A549 (cell line): Measurements from ENCODE around the gene TMEM143. TPM values are rescaled to one million over a fixed set of nuclear protein-coding genes. Genes with fewer than 3 reads are reported as not detected.

ENCODE experiments used
- ATAC-seq, 2 experiments: fragments of 200-7000 bp in 1 of 2; fragments of >200 bp in 1 of 2; cut with Nextera tagmentation in 1 of 2; cut with Tn5 transposase in 1 of 2; 3 replicates each; pipeline versions ENCODE4 v1.8.0 to v1.9.1; 2018 to 2020; ENCODE audit warnings: mild to moderate bottlenecking in 1 of 2, moderate library complexity in 1 of 2
- CTCF ChIA-PET: fragments of 300-600 bp; sonication (Branson Sonifier 250); formaldehyde crosslinking; extraction: SDS; loops from one replicate; lab custom pipeline; 2021; ENCODE audit warnings: antibody characterized with exemption, inconsistent platforms; lab: Yijun Ruan, JAX
- POLR2A ChIA-PET: fragments of 350-600 bp; formaldehyde crosslinking; extraction: SDS; loops from one replicate; lab custom pipeline; 2021; ENCODE audit warnings: antibody characterized with exemption, inconsistent platforms; lab: Yijun Ruan, JAX
- DNase-seq, 2 experiments: peaks; one replicate each; pipeline versions ENCODE4 v3.0.0 to v3.0.0-alpha.2; 2011 to 2016; ENCODE audit warnings: low read depth in 1 of 2, low spot score in 1 of 2
- FAIRE-seq: peaks from 2 replicates; lab custom pipeline; 2011; peaks lifted over from hg19 to GRCh38; lab: Jason Lieb, UNC
- H3K27ac ChIP-seq, 2 experiments: fragments of >200 bp; sonication (Bioruptor Twin); formaldehyde crosslinking; 3 replicates each; pipeline ENCODE4 v1.5.1; 2016 to 2017
- H3K4me1 ChIP-seq: fragments of >200 bp; sonication (Bioruptor Twin); formaldehyde crosslinking; 3 replicates; pipeline ENCODE4 v1.6.1; 2016
- H3K4me2 ChIP-seq: fragments of >200 bp; sonication (Bioruptor Twin); formaldehyde crosslinking; 3 replicates; pipeline ENCODE4 v1.6.1; 2016
- H3K4me3 ChIP-seq: fragments of >200 bp; sonication (Bioruptor Twin); formaldehyde crosslinking; 3 replicates; pipeline ENCODE4 v1.5.1; 2016
- H3K9me3 ChIP-seq: fragments of >200 bp; sonication (Bioruptor Twin); formaldehyde crosslinking; 3 replicates; pipeline ENCODE4 v1.6.1; 2016
- CBX2 ChIP-seq: fragments of 200-600 bp; sonication (generic); IDR thresholded peaks from 2 replicates; pipeline ENCODE4 v1.6.1; 2016; ENCODE audit warnings: low read depth, mild to moderate bottlenecking, borderline replicate concordance
- CHD2 ChIP-seq: fragments of 150-350 bp; IDR thresholded peaks from 2 replicates; pipeline ENCODE4 v1.6.1; 2014; ENCODE audit warnings: low read length; ENCODE audit not compliant: partially characterized antibody
- FOSL2 ChIP-seq, 2 experiments: fragments of 450-650 bp in 1 of 2; fragments of >200 bp in 1 of 2; sonication (Bioruptor Twin) in 1 of 2; formaldehyde crosslinking; IDR thresholded peaks; 2 replicates each; pipeline versions ENCODE4 v1.5.0 to v1.6.1; 2016 to 2020; ENCODE audit warnings: mild to moderate bottlenecking in 1 of 2, moderate library complexity in 1 of 2
- HOXB13 ChIP-seq: fragments of 250-450 bp; sonication (Bioruptor Pico); IDR thresholded peaks from 2 replicates; pipeline ENCODE4 v1.5.0; 2020; ENCODE audit warnings: low read depth, mild to moderate bottlenecking, moderate library complexity
- HOXB5 ChIP-seq: fragments of 250-450 bp; sonication (Bioruptor Pico); IDR thresholded peaks from 2 replicates; pipeline ENCODE4 v1.5.0; 2020; ENCODE audit warnings: mild to moderate bottlenecking, moderate library complexity
- JUN ChIP-seq, 2 experiments: fragments of >200 bp; sonication (Bioruptor Twin); formaldehyde crosslinking; IDR thresholded peaks; 2 replicates in 1 of 2; 3 replicates in 1 of 2; pipeline ENCODE4 v1.6.1; 2016 to 2017
- KDM1A ChIP-seq: fragments of 200-600 bp; sonication (generic); IDR thresholded peaks from 2 replicates; pipeline ENCODE4 v1.6.1; 2016; ENCODE audit warnings: low read depth, mild to moderate bottlenecking
- MYC ChIP-seq: IDR thresholded peaks from 2 replicates; pipeline ENCODE4 v1.6.1; 2012; ENCODE audit warnings: mild to moderate bottlenecking, inconsistent platforms, low read length, improper control_type of control experiment, borderline replicate concordance
- NPAS2 ChIP-seq: fragments of 250-450 bp; sonication (Bioruptor Pico); IDR thresholded peaks from 2 replicates; pipeline ENCODE4 v1.8.0; 2022; ENCODE audit warnings: mild to moderate bottlenecking, moderate library complexity, borderline replicate concordance
- NR3C1 ChIP-seq: fragments of >200 bp; sonication (Bioruptor Twin); formaldehyde crosslinking; IDR thresholded peaks from 3 replicates; pipeline ENCODE4 v1.6.1; 2017
- RAD21 ChIP-seq, 2 experiments: fragments of >200 bp in 1 of 2; sonication (Bioruptor Twin) in 1 of 2; formaldehyde crosslinking in 1 of 2; IDR thresholded peaks in 1 of 2; conservative IDR thresholded peaks in 1 of 2; 2 replicates in 1 of 2; 3 replicates in 1 of 2; pipeline ENCODE4 v1.6.1; 2012 to 2018; ENCODE audit warnings: inconsistent platforms in 1 of 2
- RNF2 ChIP-seq: fragments of 200-600 bp; sonication (generic); IDR thresholded peaks from 2 replicates; pipeline ENCODE4 v1.6.1; 2016; ENCODE audit warnings: low read depth, mild to moderate bottlenecking, antibody characterized with exemption, moderate library complexity, borderline replicate concordance
- SREBF2 ChIP-seq: fragments of 450-650 bp; IDR thresholded peaks from 2 replicates; pipeline ENCODE4 v1.6.1; 2014; ENCODE audit warnings: mild to moderate bottlenecking, moderate library complexity
- TFCP2L1 ChIP-seq: fragments of 250-450 bp; sonication (Bioruptor Pico); IDR thresholded peaks from 2 replicates; pipeline ENCODE4 v1.5.0; 2021; ENCODE audit warnings: mild to moderate bottlenecking
- TP53 ChIP-seq: fragments of 250-450 bp; sonication (Bioruptor Pico); IDR thresholded peaks from 2 replicates; pipeline ENCODE4 v1.5.0; 2021; ENCODE audit warnings: mild to moderate bottlenecking, moderate library complexity
- ZFP36 ChIP-seq: fragments of 450-650 bp; IDR thresholded peaks from 2 replicates; pipeline ENCODE4 v1.6.1; 2014; ENCODE audit warnings: borderline replicate concordance; ENCODE audit not compliant: partially characterized antibody
- ZNF302 ChIP-seq: fragments of 250-450 bp; sonication (Bioruptor Pico); IDR thresholded peaks from 2 replicates; pipeline ENCODE4 v1.9.0; 2021; ENCODE audit warnings: inconsistent platforms, mild to moderate bottlenecking, moderate library complexity
- WGBS: methylation state at CpG from one replicate; pipeline ENCODE4 v1.1.6; 2017; ENCODE audit errors: missing lambda C conversion rate; 5-methylcytosine and 5-hydroxymethylcytosine counted together
- polyA plus RNA-seq, 4 experiments: library from polyadenylated mRNA; depleted of rRNA in 3 of 4; stranded (reverse); fragments of >200 nt; fragmentation: RNase III in 1 of 4; extraction: RNeasy Plus Mini Kit Qiagen cat#74134 plus additional on column Dnase treatment in 1 of 4; gene quantifications; 2 replicates in 3 of 4; 3 replicates in 1 of 4; pipeline ENCODE4 v1.2.3, GENCODE V29; 2011 to 2017
- TF ChIP-seq, protein P1 (sequence below): fragments of 250-450 bp; sonication (Bioruptor Pico); IDR thresholded peaks from 2 replicates; pipeline ENCODE4 v1.5.0; 2021; ENCODE audit warnings: mild to moderate bottlenecking, moderate library complexity, borderline replicate concordance
- TF ChIP-seq, protein P2 (sequence below): fragments of >200 bp; sonication (Bioruptor Twin); formaldehyde crosslinking; IDR thresholded peaks from 2 replicates; pipeline ENCODE4 v1.6.1; 2016

TMEM143 gene
- polyA plus RNA-seq, 2 of the 4 experiments (the other 2 are of a cell fraction), result 6.4 to 7.4 TPM

DNA sequence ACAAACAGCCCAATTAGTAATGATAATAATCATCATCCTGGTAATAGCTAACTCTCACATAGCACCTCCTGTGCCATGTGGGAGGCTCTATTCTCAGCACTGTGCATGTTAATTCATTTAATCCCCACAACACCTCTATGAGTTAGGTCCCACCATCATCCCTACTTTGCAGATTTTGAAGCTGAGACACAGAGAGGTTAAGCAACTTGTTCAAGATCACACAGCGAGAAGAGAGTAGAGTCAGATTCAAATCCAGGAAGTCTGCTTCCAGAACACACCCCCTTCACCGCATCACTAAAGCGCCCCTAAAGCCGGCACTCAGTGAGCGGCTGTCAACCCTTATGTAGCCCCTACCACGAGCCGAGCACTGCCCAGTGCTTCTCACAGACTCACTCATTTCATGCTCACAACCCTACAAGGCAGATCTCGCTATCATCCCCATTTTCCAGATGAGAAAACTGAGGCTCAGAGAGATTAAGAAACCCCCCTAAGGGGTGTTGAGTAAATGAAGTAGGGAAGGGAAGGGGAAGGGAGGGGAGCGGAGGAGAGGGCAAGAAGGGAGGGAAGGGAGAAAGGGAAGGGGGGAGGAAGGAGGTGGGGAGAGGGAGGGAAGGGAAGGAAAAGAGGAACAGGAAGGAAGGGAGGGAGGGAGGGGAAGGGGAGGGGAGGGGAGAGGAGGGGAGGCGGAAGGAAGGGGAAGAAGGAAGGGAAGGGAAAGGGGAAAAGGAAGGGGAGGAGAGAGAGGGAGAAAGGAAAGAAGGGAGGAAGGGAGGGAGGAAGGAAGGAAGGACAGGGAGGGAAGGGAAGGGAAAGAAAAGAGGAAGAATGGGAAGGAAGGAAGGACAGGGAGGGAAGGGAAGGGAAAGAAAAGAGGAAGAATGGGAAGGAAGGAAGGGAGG is 22.0 kb downstream of the TMEM143 start:
- TF ChIP-seq KDM1A, result peak; percentile 36; the same call in 1 of the 2 replicates
- peak; percentile 71 for TF ChIP-seq ZFP36
- TF ChIP-seq HOXB5 (CRISPR knock-in tag), result no peak
- no peak for ATAC-seq
- Histone ChIP-seq H3K4me1 (peaks cover 20% of the 10 kb centered on the region), H3K4me2 (no peak overlapping the region), H3K9me3 (no peaks in the 10 kb centered on the region), H3K4me3 (no peak overlapping the region), H3K27ac (peak overlapping the region in 1 of 2 experiments; percentile 55; a peak in 2 of 6 replicates)
- 94% methylated on average over 9 of the region's 10 CpGs for WGBS
- ChIA-PET CTCF (interaction anchor here (0.6 to 17.6 kb wide), 11 partner anchors 6 to 267 kb away, joined by 3 to 416 read pairs (median 5); partner anchors contain the start of genes EMP3 and KDELR1), POLR2A (interaction anchor here (1.0 to 1.5 kb wide), 3 partner anchors 13 to 21 kb away, joined by 3 to 5 read pairs (median 3); partner anchors contain the start of gene TMEM143)
- FAIRE-seq, result no peak
- no peak for DNase-seq

DNA sequence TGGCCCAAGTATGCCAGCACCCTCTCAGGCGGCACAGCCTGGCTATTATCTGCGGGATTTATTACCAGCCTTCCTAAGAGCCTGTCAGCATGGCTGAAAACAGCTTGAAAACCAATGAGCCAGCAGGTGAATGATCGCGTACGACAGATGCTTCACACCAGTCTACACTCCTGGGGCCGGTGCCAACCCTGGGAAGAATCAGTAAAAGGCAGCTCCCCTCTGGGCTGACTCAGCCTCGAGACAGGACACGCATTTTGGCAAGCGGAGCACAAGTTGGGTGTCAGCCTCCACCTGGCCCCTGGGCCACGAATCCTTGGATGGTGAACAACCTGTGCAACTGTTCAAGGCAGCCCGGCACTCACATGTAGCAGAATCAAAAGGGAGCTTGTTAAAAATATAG is 22.7 kb downstream of the TMEM143 start:
- ChIA-PET POLR2A (interaction anchor here (1.0 to 1.5 kb wide), 3 partner anchors 13 to 22 kb away, joined by 3 to 5 read pairs (median 3); partner anchors contain the start of gene TMEM143), CTCF (interaction anchor here (0.8 to 17.6 kb wide), 10 partner anchors 8 to 377 kb away, joined by 3 to 416 read pairs (median 4); partner anchors contain the start of genes EMP3 and KDELR1)
- TF ChIP-seq TFCP2L1 (no peak), CBX2 (no peak), FOSL2 (IDR thresholded peaks at IDR 0.05) (no peak), FOSL2 (CRISPR knock-in tag; IDR thresholded peaks at IDR 0.05) (no peak), NPAS2 (no peak), RNF2 (no peak), NR3C1 (no peak), ZFP36 (no peak), CHD2 (no peak), JUN (IDR thresholded peaks at IDR 0.05) (no peak), TP53 (CRISPR knock-in tag) (no peak), HOXB13 (CRISPR knock-in tag) (no peak)
- TF ChIP-seq, protein P1, sequence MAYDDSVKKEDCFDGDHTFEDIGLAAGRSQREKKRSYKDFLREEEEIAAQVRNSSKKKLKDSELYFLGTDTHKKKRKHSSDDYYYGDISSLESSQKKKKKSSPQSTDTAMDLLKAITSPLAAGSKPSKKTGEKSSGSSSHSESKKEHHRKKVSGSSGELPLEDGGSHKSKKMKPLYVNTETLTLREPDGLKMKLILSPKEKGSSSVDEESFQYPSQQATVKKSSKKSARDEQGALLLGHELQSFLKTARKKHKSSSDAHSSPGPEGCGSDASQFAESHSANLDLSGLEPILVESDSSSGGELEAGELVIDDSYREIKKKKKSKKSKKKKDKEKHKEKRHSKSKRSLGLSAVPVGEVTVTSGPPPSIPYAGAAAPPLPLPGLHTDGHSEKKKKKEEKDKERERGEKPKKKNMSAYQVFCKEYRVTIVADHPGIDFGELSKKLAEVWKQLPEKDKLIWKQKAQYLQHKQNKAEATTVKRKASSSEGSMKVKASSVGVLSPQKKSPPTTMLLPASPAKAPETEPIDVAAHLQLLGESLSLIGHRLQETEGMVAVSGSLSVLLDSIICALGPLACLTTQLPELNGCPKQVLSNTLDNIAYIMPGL (CRISPR knock-in tag), result no peak
- ATAC-seq (peak; percentile 5 to 26; a peak in 2 of 6 replicates), FAIRE-seq (no peak), DNase-seq (no peak)
- Histone ChIP-seq H3K27ac (peak overlapping the region in 1 of 2 experiments; percentile 6; a peak in 2 of 6 replicates), H3K4me1 (peaks cover 20% of the 10 kb centered on the region), H3K9me3 (no peaks in the 10 kb centered on the region), H3K4me2 (no peak overlapping the region), H3K4me3 (no peak overlapping the region)
- WGBS, result 76% methylated on average over 11 of the region's 11 CpGs

DNA sequence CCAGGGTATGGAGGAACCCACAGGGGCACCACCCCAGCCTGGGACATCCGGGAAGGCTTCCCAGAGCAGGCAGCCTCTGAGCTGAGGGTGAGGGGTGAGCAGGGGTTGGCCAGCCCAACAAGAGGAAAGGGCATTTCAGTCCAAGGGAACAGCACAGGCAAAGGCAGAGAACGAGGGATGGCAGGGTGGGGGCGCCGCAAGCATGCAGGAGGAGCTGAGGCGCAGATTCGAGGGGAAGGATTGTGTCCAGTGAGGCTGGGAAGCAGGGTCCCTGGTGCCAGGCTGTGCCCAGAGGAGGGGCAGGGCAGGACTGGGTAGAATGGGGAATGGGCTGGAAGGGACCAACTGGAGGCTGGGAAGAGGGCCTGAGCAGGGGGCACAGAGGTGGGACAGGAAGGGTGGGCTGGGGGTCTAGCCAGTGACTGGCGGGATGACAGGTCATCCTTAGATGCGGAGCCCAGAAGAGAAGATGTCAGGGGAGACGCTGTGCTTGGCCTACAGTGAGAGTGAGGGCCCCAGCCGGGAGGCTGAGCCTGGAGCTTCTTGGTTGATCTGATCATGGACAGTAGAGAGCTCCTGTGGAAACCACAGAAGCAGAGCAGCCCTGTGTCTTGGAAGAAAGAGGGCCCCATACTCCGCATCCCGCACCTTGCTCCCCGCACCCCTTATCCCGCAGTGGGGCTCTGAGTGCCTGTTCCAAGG is 24.8 kb downstream of the TMEM143 start:
- ATAC-seq, result peak; percentile 11 to 18; a peak in 3 of 6 replicates

More for the DNA sequence above, 24.8 kb downstream of the TMEM143 start:
- POLR2A ChIA-PET, result no interaction called here
- DNase-seq (no peak), FAIRE-seq (no peak)
- 89% methylated on average over 14 of the region's 14 CpGs for WGBS
- Histone ChIP-seq H3K4me3 (no peak overlapping the region), H3K4me1 (peaks cover 20% of the 10 kb centered on the region), H3K9me3 (no peaks in the 10 kb centered on the region), H3K27ac (peak overlapping the region in 1 of 2 experiments; percentile 45; a peak in 2 of 6 replicates), H3K4me2 (0 out of 3 replicates have a peak overlapping the region, but pooled peaks have one; percentile 3)
- TF ChIP-seq RAD21 (conservative IDR thresholded peaks at IDR 0.05 in 1 of 2, IDR thresholded peaks at IDR 0.05 in 1 of 2), result peak in 1 of 2 experiments; percentile 51; a peak in 3 of 5 replicates
- no peak for TF ChIP-seq MYC
- TF ChIP-seq, protein P2, sequence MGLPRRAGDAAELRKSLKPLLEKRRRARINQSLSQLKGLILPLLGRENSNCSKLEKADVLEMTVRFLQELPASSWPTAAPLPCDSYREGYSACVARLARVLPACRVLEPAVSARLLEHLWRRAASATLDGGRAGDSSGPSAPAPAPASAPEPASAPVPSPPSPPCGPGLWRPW, result no peak
- TF ChIP-seq SREBF2, result no peak
- no peak for TF ChIP-seq ZNF302 (CRISPR knock-in tag)
- no peak for TF ChIP-seq CHD2
- CTCF ChIA-PET, result interaction anchor here (0.9 to 17.6 kb wide), 8 partner anchors 12 to 270 kb away, joined by 3 to 416 read pairs (median 11); partner anchors contain the start of genes EMP3 and KDELR1
